K562 (cell line): ENCODE data around the gene METTL22. TPM values are rescaled to one million over a fixed set of nuclear protein-coding genes. Genes with fewer than 3 reads are reported as not detected.

Experiments used
- ATAC-seq: fragments of 200-7000 bp; cut with Tn5 transposase; 3 replicates; pipeline ENCODE4 v1.9.1; 2020; ENCODE audit warnings: moderate library complexity
- BruUV-seq: library from RNA; stranded (reverse); fragments of 400-500 nt; replicated peaks from 2 replicates; lab custom pipeline; 2021; lab: Mats Ljungman, UMichigan
- CTCF ChIA-PET: fragments of 300-600 bp; formaldehyde crosslinking; extraction: SDS; loops from one replicate; lab custom pipeline; 2021; ENCODE audit warnings: low intra/inter-chr PET ratio; lab: Yijun Ruan, JAX
- POLR2A ChIA-PET: fragments of 300-600, 350-650 bp; sonication (Branson Sonifier 250); formaldehyde crosslinking; extraction: SDS; loops from one replicate; lab custom pipeline; 2021; ENCODE audit warnings: antibody characterized with exemption, inconsistent platforms; lab: Yijun Ruan, JAX
- DNase-seq, 4 experiments: peaks; one replicate each; pipeline versions ENCODE4 v3.0.0 to v3.0.0-alpha.2; 2011 to 2018; ENCODE audit warnings: low spot score in 3 of 4, mixed read lengths in 3 of 4; ENCODE audit errors: extremely low read depth in 1 of 4
- FAIRE-seq: peaks from 2 replicates; lab custom pipeline; 2011; peaks lifted over from hg19 to GRCh38; lab: Jason Lieb, UNC
- H2AFZ ChIP-seq: 2 replicates; pipeline ENCODE4 v1.6.0; 2011; ENCODE audit warnings: low read depth, low read length, control low read depth, inconsistent platforms
- H3K27ac ChIP-seq: fragments of 200-600 bp; 3 replicates; pipeline ENCODE4 v1.8.0; 2011; ENCODE audit warnings: low read depth, mild to moderate bottlenecking, control low read depth, inconsistent platforms, low read length, moderate library complexity, mixed read lengths; ENCODE audit errors: extremely low read depth
- H3K27me3 ChIP-seq, 2 experiments: fragments of 300-600 bp in 1 of 2; 2 replicates in 1 of 2; 3 replicates in 1 of 2; pipeline versions ENCODE4 v1.6.0 to v1.8.0; 2011; ENCODE audit warnings: inconsistent platforms in 2 of 2, low read length in 2 of 2, mild to moderate bottlenecking in 1 of 2, mixed read lengths in 1 of 2, moderate library complexity in 1 of 2; ENCODE audit not compliant: control insufficient read depth in 2 of 2, insufficient read depth in 2 of 2
- H3K36me3 ChIP-seq: fragments of 300-600 bp; 3 replicates; pipeline ENCODE4 v1.8.0; 2011; ENCODE audit warnings: mild to moderate bottlenecking, low read length, inconsistent platforms; ENCODE audit not compliant: control insufficient read depth, insufficient read depth
- H3K4me1 ChIP-seq, 2 experiments: fragments of 200-600 bp in 1 of 2; replicated peaks in 1 of 2; 2 replicates in 1 of 2; 3 replicates in 1 of 2; pipeline versions ENCODE4 v1.5.1 to v1.8.0; 2011; ENCODE audit warnings: inconsistent platforms in 2 of 2, low read length in 2 of 2, mild to moderate bottlenecking in 1 of 2, mixed read lengths in 1 of 2, moderate library complexity in 1 of 2; ENCODE audit not compliant: control insufficient read depth in 2 of 2, insufficient read depth in 2 of 2
- H3K4me2 ChIP-seq: 2 replicates; pipeline ENCODE4 v1.6.1; 2011; ENCODE audit warnings: low read length, control low read depth, inconsistent platforms, mixed read lengths; ENCODE audit not compliant: insufficient read depth
- H3K4me3 ChIP-seq: fragments of 200-600 bp; sonication (generic), shearing (Covaris generic); 2 replicates; pipeline ENCODE4 v1.5.1; 2016; ENCODE audit warnings: control low read depth, inconsistent platforms
- H3K79me2 ChIP-seq: fragments of 200-600 bp; 3 replicates; pipeline ENCODE4 v1.8.0; 2011; ENCODE audit warnings: low read length, inconsistent platforms; ENCODE audit not compliant: control insufficient read depth, insufficient read depth
- H3K9ac ChIP-seq, 2 experiments: 2 replicates each; pipeline versions ENCODE4 v1.6.0 to v1.6.1; 2011; ENCODE audit warnings: low read depth in 2 of 2, low read length in 2 of 2, control low read depth in 1 of 2, inconsistent platforms in 1 of 2, mild to moderate bottlenecking in 1 of 2, mixed read lengths in 1 of 2; ENCODE audit not compliant: insufficient read depth in 1 of 2
- H3K9me1 ChIP-seq: one replicate; pipeline ENCODE4 v1.6.0; 2011; ENCODE audit warnings: inconsistent platforms, mild to moderate bottlenecking, low read length, moderate library complexity; ENCODE audit not compliant: control insufficient read depth, insufficient read depth
- H3K9me3 ChIP-seq: replicated peaks from 2 replicates; pipeline ENCODE4 v1.5.1; 2011; ENCODE audit warnings: low read depth, low read length, inconsistent platforms; ENCODE audit not compliant: control insufficient read depth, insufficient read depth
- H4K20me1 ChIP-seq: replicated peaks from 2 replicates; pipeline ENCODE4 v1.6.1; 2011; ENCODE audit warnings: low read length, inconsistent platforms, mixed read lengths; ENCODE audit not compliant: control insufficient read depth, insufficient read depth
- CEBPB ChIP-seq: fragments of 450-650 bp; IDR thresholded peaks from 2 replicates; pipeline ENCODE4 v1.6.1; 2016; ENCODE audit warnings: missing genetic modification characterization, missing compliant biosample characterization
- CHD2 ChIP-seq: IDR thresholded peaks from 2 replicates; pipeline ENCODE4 v1.6.1; 2011; ENCODE audit warnings: low read depth, low read length
- FOS ChIP-seq: IDR thresholded peaks from 3 replicates; pipeline ENCODE4 v1.6.1; 2011; ENCODE audit not compliant: insufficient read length; ENCODE audit errors: extremely low read depth
- GABPB1 ChIP-seq: sonication (generic); formaldehyde crosslinking; IDR thresholded peaks from 2 replicates; pipeline ENCODE4 v1.8.0; 2022; ENCODE audit warnings: mild to moderate bottlenecking, missing genetic modification reagents
- POLR2AphosphoS2 ChIP-seq: IDR thresholded peaks from 2 replicates; pipeline ENCODE4 v1.6.1; 2012; ENCODE audit warnings: low read length, improper control_type of control experiment
- SMARCB1 ChIP-seq: IDR thresholded peaks from 2 replicates; pipeline ENCODE4 v1.6.1; 2011; ENCODE audit warnings: improper control_type of control experiment, low read depth; ENCODE audit not compliant: insufficient read length
- TFAP4 ChIP-seq: sonication (generic); formaldehyde crosslinking; IDR thresholded peaks from 2 replicates; pipeline ENCODE4 v1.8.0; 2022; ENCODE audit warnings: missing genetic modification reagents, mild to moderate bottlenecking, moderate library complexity, borderline replicate concordance
- WGBS: fragments of 100-300 bp; shearing (Covaris generic); methylation state at CpG from one replicate; pipeline ENCODE4 v1.1.6; 2016; ENCODE audit warnings: low coverage, mixed read lengths; ENCODE audit not compliant: insufficient coverage; ENCODE audit errors: missing lambda C conversion rate; 5-methylcytosine and 5-hydroxymethylcytosine counted together
- in situ Hi-C: fragments of 300-500 bp; cut with MboI; formaldehyde crosslinking; loops from 4 replicates; pipeline ENCODE4 v1.15.0; 2018; ENCODE audit warnings: inconsistent platforms, mixed read lengths
- intact Hi-C: fragments of 100-400 bp; cut with micrococcal nuclease; formaldehyde crosslinking; loops from 2 replicates; pipeline ENCODE4 v1.14.2; 2022
- polyA plus RNA-seq, 8 experiments: library from polyadenylated mRNA; depleted of rRNA in 4 of 8; stranded (reverse) in 5 of 8; unstranded in 3 of 8; fragments of >200 nt; fragmentation: Nextera tagmentation in 2 of 8; fragmentation: Illumina TruSeq in 1 of 8; extraction: Ambion mirVana in 2 of 8; extraction: Trizol in 1 of 8; gene quantifications; 2 replicates each; pipeline versions ENCODE4 v1.2.1 to v1.2.3, GENCODE V29; 2011 to 2014; ENCODE audit warnings: inconsistent platforms in 1 of 8, missing spikeins in 1 of 8
- total RNA-seq, 7 experiments: library from RNA; depleted of rRNA in 6 of 7; stranded (reverse); fragments of >200 nt in 6 of 7; fragmentation: Illumina TruSeq in 2 of 7; extraction: Trizol in 2 of 7; gene quantifications; 2 replicates each; pipeline versions ENCODE4 v1.2.1 to v1.2.3, GENCODE V29; 2011 to 2021; ENCODE audit warnings: low replicate concordance in 1 of 7
- TF ChIP-seq, protein P1 (sequence below): fragments of 450-650 bp; IDR thresholded peaks from 2 replicates; pipeline ENCODE4 v1.6.1; 2016

The METTL22 gene
- total and polyA plus RNA-seq, 9 of the 15 experiments (the other 6 are each of a cell fraction or from before 2014, with no cell fraction given), result 6.9 to 33.2 (median 18.5) TPM

- ChIA-PET CTCF (no interaction called here), POLR2A (interaction anchor here (0.7 kb wide), 1 partner anchor 33 kb away, joined by 4 read pairs; no protein-coding TSS in a partner anchor)
- H3K9me3 ChIP-seq, result 0 out of 2 replicates have a peak, but pooled peaks cover 2% of the 10 kb centered on the region
- peaks cover 12 to 26% of the 10 kb centered on the region in 2 experiments; a peak in 4 of 5 replicates for H3K27me3 ChIP-seq
- peaks cover 4 to 6% of the 10 kb centered on the region in 2 experiments; a peak in 2 of 5 replicates for H3K4me1 ChIP-seq
- BruUV-seq, result no TSS peak
- no peaks in the 10 kb centered on the region for H3K9me1 ChIP-seq
- H3K27ac ChIP-seq, result no peak overlapping the region
- DNase-seq, result no peak
- no peak overlapping the region for H3K9ac ChIP-seq
- intact Hi-C loops, result no loop called here
- in situ Hi-C loops, result no loop called here
- WGBS, result 19% methylated on average over 48 of the region's 64 CpGs
- H4K20me1 ChIP-seq, result no peaks in the 10 kb centered on the region
- TF ChIP-seq CHD2, result no peak
- no peak for TF ChIP-seq TFAP4 (CRISPR knock-in tag)
- TF ChIP-seq POLR2AphosphoS2, result no peak
- TF ChIP-seq, protein P1, sequence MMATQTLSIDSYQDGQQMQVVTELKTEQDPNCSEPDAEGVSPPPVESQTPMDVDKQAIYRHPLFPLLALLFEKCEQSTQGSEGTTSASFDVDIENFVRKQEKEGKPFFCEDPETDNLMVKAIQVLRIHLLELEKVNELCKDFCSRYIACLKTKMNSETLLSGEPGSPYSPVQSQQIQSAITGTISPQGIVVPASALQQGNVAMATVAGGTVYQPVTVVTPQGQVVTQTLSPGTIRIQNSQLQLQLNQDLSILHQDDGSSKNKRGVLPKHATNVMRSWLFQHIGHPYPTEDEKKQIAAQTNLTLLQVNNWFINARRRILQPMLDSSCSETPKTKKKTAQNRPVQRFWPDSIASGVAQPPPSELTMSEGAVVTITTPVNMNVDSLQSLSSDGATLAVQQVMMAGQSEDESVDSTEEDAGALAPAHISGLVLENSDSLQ, result no peak
- no peak for TF ChIP-seq GABPB1 (CRISPR knock-in tag)
- TF ChIP-seq FOS, result no peak
- no peak for TF ChIP-seq CEBPB (tag)
- TF ChIP-seq SMARCB1, result no peak
- TF ChIP-seq, all 486 proteins: peak for 0
- no peaks in the 10 kb centered on the region for H3K79me2 ChIP-seq
- H3K4me3 ChIP-seq, result no peak overlapping the region
- H2AFZ ChIP-seq, result no peak overlapping the region
- ATAC-seq (no peak), FAIRE-seq (no peak)
- H3K36me3 ChIP-seq, result no peaks in the 10 kb centered on the region
- no peak overlapping the region for H3K4me2 ChIP-seq
Measured at GRCh38 chr16:8589057-8589899, 32.2 kb upstream of the METTL22 start.
